ENCODE measurements around the gene DEAF1. TPM values are rescaled to one million over a fixed set of nuclear protein-coding genes. Genes with fewer than 3 reads are reported as not detected.

The DEAF1 gene
- polyA plus RNA-seq, 1 donor (not counting 4 experiments of a cell fraction or from before 2014, with no cell fraction given) = 8.1 TPM

GRCh38 chr11:613369-613968, 81.6 kb downstream of the DEAF1 start:
- Histone ChIP-seq H3K4me1 (ENCODE audit: control insufficient read depth, extremely low read depth, insufficient read depth, low read length) (peaks cover 25% of the 10 kb centered on the region), H4K20me1 (ENCODE audit: control insufficient read depth, extremely low read depth, insufficient read depth, low read length) (peaks cover 15% of the 10 kb centered on the region), H3K9me3 (ENCODE audit: control insufficient read depth, low read depth, low read length) (no peaks in the 10 kb centered on the region), H3K4me2 (ENCODE audit: control insufficient read depth, extremely low read depth, insufficient read depth, low read depth, low read length) (peak overlapping the region; percentile 90), H3K9ac (ENCODE audit: control insufficient read depth, extremely low read depth, insufficient read depth, low read length) (no peak overlapping the region), H3K79me2 (ENCODE audit: control insufficient read depth, insufficient read depth, low read length) (peaks cover 2% of the 10 kb centered on the region), H3K4me3 (ENCODE audit: control insufficient read depth in 2 of 3, extremely low read depth in 1 of 3, insufficient read depth in 2 of 3, low read depth in 1 of 3, low read length in 3 of 3) (peak overlapping the region; percentile 5 to 81 (median 49)), H3K9me1 (ENCODE audit: control insufficient read depth, extremely low read depth, insufficient read depth, low read length) (no peaks in the 10 kb centered on the region), H3K36me3 (ENCODE audit: control insufficient read depth in 2 of 2, extremely low read depth in 1 of 2, insufficient read depth in 2 of 2, low read length in 2 of 2) (peaks cover 28 to 35% of the 10 kb centered on the region in 2 experiments), H2AFZ (ENCODE audit: control insufficient read depth, low read length) (no peak overlapping the region), H3K27ac (ENCODE audit: control insufficient read depth, insufficient read depth, low read length) (peak overlapping the region; percentile 36), H3K27me3 (ENCODE audit: control insufficient read depth, extremely low read depth, insufficient read depth, low read length) (no peaks in the 10 kb centered on the region)
- TF ChIP-seq EZH2 (IDR thresholded peaks at IDR 0.05; ENCODE audit: low read length) = no peak
- TF ChIP-seq, protein P1, sequence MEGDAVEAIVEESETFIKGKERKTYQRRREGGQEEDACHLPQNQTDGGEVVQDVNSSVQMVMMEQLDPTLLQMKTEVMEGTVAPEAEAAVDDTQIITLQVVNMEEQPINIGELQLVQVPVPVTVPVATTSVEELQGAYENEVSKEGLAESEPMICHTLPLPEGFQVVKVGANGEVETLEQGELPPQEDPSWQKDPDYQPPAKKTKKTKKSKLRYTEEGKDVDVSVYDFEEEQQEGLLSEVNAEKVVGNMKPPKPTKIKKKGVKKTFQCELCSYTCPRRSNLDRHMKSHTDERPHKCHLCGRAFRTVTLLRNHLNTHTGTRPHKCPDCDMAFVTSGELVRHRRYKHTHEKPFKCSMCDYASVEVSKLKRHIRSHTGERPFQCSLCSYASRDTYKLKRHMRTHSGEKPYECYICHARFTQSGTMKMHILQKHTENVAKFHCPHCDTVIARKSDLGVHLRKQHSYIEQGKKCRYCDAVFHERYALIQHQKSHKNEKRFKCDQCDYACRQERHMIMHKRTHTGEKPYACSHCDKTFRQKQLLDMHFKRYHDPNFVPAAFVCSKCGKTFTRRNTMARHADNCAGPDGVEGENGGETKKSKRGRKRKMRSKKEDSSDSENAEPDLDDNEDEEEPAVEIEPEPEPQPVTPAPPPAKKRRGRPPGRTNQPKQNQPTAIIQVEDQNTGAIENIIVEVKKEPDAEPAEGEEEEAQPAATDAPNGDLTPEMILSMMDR (optimal IDR thresholded peaks at IDR 0.05 in 1 of 3, IDR thresholded peaks at IDR 0.05 in 1 of 3, conservative IDR thresholded peaks at IDR 0.05 in 1 of 3; ENCODE audit: extremely low read depth in 1 of 3, insufficient read depth in 2 of 3, low read length in 3 of 3) = no peak
- FAIRE-seq (no peak), DNase-seq (ENCODE audit: low read depth, low spot score) (peak; percentile 67)
- dilution Hi-C loops (cut with MboI; ENCODE audit: extremely low pct_ligation_motif_present, low sequenced_read_pairs) = no loop called here

GRCh38 chr11:612961-613300, 82.1 kb downstream of the DEAF1 start:
- TF ChIP-seq, protein P1 (optimal IDR thresholded peaks at IDR 0.05 in 1 of 3, IDR thresholded peaks at IDR 0.05 in 1 of 3, conservative IDR thresholded peaks at IDR 0.05 in 1 of 3; ENCODE audit: extremely low read depth in 1 of 3, insufficient read depth in 2 of 3, low read length in 3 of 3) = no peak
- TF ChIP-seq EZH2 (IDR thresholded peaks at IDR 0.05; ENCODE audit: low read length) = no peak
- peaks cover 15% of the 10 kb centered on the region for H4K20me1 ChIP-seq (ENCODE audit: control insufficient read depth, extremely low read depth, insufficient read depth, low read length)
- H3K79me2 ChIP-seq (ENCODE audit: control insufficient read depth, insufficient read depth, low read length) = peaks cover 2% of the 10 kb centered on the region
- H2AFZ ChIP-seq (ENCODE audit: control insufficient read depth, low read length) = no peak overlapping the region
- no peak overlapping the region for H3K4me2 ChIP-seq (ENCODE audit: control insufficient read depth, extremely low read depth, insufficient read depth, low read depth, low read length)
- H3K9me3 ChIP-seq (ENCODE audit: control insufficient read depth, low read depth, low read length) = no peaks in the 10 kb centered on the region
- DNase-seq (ENCODE audit: low read depth, low spot score) (no peak), FAIRE-seq (no peak)
- H3K27me3 ChIP-seq (ENCODE audit: control insufficient read depth, extremely low read depth, insufficient read depth, low read length) = no peaks in the 10 kb centered on the region
- H3K4me1 ChIP-seq (ENCODE audit: control insufficient read depth, extremely low read depth, insufficient read depth, low read length) = peaks cover 25% of the 10 kb centered on the region
- no peak overlapping the region for H3K9ac ChIP-seq (ENCODE audit: control insufficient read depth, extremely low read depth, insufficient read depth, low read length)
- H3K9me1 ChIP-seq (ENCODE audit: control insufficient read depth, extremely low read depth, insufficient read depth, low read length) = no peaks in the 10 kb centered on the region
- H3K27ac ChIP-seq (ENCODE audit: control insufficient read depth, insufficient read depth, low read length) = no peak overlapping the region
- peaks cover 33 to 38% of the 10 kb centered on the region in 2 experiments for H3K36me3 ChIP-seq (ENCODE audit: control insufficient read depth in 2 of 2, extremely low read depth in 1 of 2, insufficient read depth in 2 of 2, low read length in 2 of 2)
- dilution Hi-C loops (cut with MboI; ENCODE audit: extremely low pct_ligation_motif_present, low sequenced_read_pairs) = no loop called here
- no peak overlapping the region for H3K4me3 ChIP-seq (ENCODE audit: control insufficient read depth in 2 of 3, extremely low read depth in 1 of 3, insufficient read depth in 2 of 3, low read depth in 1 of 3, low read length in 3 of 3)

Measured in keratinocyte (primary cell).